Cardiac muscle cell (in vitro differentiated cells and primary cell): ENCODE results near the gene CPT2. TPM values are rescaled to one million over a fixed set of nuclear protein-coding genes. Genes with fewer than 3 reads are reported as not detected.

Source experiments
- DNase-seq, 2 donors: peaks; one replicate each; pipeline versions ENCODE4 v3.0.0 to v3.0.0-alpha.2; 2010 to 2017; ENCODE audit warnings: low read depth in 1 of 2, low spot score in 1 of 2
- H3K27ac ChIP-seq: fragments of 200-600 bp; sonication (generic); 2 replicates; pipeline ENCODE4 v1.5.1; 2016
- H3K27me3 ChIP-seq: fragments of 200-600 bp; sonication (generic); 2 replicates; pipeline ENCODE4 v1.6.0; 2016; ENCODE audit warnings: control low read depth
- H3K36me3 ChIP-seq: fragments of 200-600 bp; sonication (generic); 2 replicates; pipeline ENCODE4 v1.5.1; 2016; ENCODE audit warnings: control low read depth
- H3K4me1 ChIP-seq: fragments of 200-600 bp; sonication (generic); 2 replicates; pipeline ENCODE4 v1.8.1; 2017; ENCODE audit warnings: low read depth, mild to moderate bottlenecking, mixed run types
- H3K4me3 ChIP-seq: fragments of 200-600 bp; sonication (generic); 2 replicates; pipeline ENCODE4 v1.5.1; 2016; ENCODE audit warnings: mild to moderate bottlenecking
- H3K9me3 ChIP-seq: fragments of 200-600 bp; sonication (generic); 2 replicates; pipeline ENCODE4 v1.5.1; 2017; ENCODE audit warnings: low read depth, mild to moderate bottlenecking, control low read depth
- polyA plus RNA-seq: library from polyadenylated mRNA; unstranded; fragments of >200 nt; fragmentation: Nextera tagmentation; extraction: Ambion mirVana; gene quantifications from 2 replicates; pipeline ENCODE4 v1.2.1, GENCODE V29; 2016
- total RNA-seq: library from RNA; depleted of rRNA; stranded (reverse); fragments of >200 nt; gene quantifications from 2 replicates; pipeline ENCODE4 v1.2.3, GENCODE V29; 2016
- TF ChIP-seq, protein P1 (sequence below): IDR thresholded peaks from 2 replicates; pipeline ENCODE4 v1.5.1; 2012; ENCODE audit warnings: low read depth, mild to moderate bottlenecking, low read length

CPT2 gene
- total and polyA plus RNA-seq, 2 experiments from 2014 or later: 47.1 to 60.1 TPM

DNA sequence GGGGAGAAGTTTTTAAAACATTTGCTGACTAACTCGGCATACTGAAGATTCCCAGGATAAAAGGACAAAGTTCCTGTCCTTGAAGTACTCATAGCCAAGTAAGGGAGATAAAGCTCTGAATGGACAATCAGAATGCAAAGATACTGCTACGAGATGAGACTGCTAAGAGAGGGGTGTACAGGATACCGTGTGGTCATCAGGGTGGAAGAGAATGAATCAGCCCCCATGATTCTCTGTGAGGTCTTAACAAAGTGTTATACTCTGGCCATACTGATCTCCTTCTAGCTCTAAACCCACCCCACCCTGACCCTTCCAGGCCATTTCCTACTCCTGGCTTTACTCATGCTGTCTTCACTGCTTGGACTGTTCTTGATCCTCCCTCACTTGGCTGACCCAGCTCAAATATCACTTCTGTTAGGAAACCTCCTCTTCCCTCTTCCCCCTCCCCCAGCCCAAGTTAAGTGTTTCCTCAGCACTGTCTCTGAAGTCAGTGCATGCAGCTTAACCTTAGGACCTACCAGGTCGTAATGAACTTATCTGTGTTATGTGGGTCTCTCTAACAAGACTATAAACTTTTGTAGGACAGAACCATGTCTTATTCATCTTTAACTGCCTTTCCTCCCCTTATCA lies 57.5 kb downstream of the CPT2 start:
- H3K27me3 ChIP-seq: no peaks in the 10 kb centered on the region
- no peak overlapping the region for H3K4me3 ChIP-seq
- no peaks in the 10 kb centered on the region for H3K36me3 ChIP-seq
- H3K27ac ChIP-seq: peak overlapping the region; percentile 69
- H3K9me3 ChIP-seq: no peaks in the 10 kb centered on the region
- TF ChIP-seq, protein P1, sequence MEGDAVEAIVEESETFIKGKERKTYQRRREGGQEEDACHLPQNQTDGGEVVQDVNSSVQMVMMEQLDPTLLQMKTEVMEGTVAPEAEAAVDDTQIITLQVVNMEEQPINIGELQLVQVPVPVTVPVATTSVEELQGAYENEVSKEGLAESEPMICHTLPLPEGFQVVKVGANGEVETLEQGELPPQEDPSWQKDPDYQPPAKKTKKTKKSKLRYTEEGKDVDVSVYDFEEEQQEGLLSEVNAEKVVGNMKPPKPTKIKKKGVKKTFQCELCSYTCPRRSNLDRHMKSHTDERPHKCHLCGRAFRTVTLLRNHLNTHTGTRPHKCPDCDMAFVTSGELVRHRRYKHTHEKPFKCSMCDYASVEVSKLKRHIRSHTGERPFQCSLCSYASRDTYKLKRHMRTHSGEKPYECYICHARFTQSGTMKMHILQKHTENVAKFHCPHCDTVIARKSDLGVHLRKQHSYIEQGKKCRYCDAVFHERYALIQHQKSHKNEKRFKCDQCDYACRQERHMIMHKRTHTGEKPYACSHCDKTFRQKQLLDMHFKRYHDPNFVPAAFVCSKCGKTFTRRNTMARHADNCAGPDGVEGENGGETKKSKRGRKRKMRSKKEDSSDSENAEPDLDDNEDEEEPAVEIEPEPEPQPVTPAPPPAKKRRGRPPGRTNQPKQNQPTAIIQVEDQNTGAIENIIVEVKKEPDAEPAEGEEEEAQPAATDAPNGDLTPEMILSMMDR: no peak
- peak; percentile 56 to 74 for DNase-seq
- H3K4me1 ChIP-seq: peaks cover 25% of the 10 kb centered on the region

DNA sequence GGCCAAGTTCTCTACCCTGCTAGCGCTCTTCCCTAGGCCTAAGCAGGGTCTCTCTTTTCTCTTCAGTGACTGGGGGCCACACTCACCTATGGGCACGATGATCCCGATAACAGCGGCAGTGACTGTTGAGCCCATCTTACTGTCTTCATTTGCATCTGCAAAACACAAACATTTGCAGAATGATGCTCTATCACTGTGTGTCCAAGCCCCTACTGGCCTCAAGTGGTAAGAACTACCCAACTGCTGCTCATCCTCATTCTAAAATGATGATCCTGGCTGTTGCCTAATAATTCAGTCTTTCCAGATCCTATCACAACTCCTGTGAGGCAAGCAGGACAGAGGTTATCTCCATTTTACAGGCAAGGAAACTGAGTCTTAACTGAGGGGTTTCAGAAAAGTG lies 58.4 kb downstream of the CPT2 start:
- Histone ChIP-seq H3K9me3 (no peaks in the 10 kb centered on the region), H3K4me1 (peaks cover 25% of the 10 kb centered on the region), H3K27ac (no peak overlapping the region), H3K4me3 (no peak overlapping the region), H3K36me3 (no peaks in the 10 kb centered on the region), H3K27me3 (no peaks in the 10 kb centered on the region)
- DNase-seq: peak in 1 of 2 donors; percentile 5
- TF ChIP-seq, protein P1: no peak

DNA sequence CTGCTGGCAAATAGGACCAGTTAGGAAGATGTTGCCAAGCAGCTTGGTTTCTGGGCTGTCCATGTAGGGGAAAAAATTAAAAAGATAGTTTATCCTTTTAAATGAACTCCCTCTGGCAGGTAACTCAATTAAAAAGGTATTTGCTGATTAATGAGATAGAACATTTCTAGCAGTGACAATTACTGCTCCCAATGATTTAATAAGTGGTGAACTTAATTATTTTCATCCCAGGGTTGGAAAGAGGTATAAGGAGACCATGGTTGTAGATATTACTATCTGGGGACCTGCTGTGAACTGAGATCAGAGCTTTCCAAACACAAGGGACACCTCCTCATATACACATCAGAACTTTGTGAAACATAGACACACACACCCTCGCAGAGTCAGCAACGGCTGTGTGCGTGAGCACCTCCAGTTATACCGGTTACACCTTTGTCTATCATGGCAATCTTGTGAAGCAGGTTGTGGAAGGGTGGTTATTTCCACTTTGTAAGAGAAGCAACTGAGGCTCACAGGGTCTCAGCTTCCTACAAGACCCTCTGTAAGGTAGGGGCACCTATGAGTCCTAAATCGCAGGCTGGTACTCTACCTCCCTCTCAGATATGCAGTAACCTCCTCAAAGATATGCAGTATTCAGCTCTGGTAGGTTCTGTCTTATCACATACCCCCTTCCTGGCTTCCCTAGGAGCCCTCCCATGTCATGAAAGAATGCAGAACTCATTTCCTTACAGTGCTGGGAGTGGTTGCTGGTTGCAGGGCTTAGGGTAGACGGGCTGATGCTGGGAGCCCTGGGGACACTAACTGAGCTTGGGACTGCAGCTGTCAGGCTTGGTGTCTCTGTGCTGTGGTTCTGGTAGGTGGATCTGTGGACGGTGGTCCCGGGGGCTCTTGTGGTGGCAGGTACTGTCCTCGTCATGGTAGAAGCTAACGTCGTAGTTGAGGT lies 60.2 kb downstream of the CPT2 start:
- H3K27ac ChIP-seq: peak overlapping the region; percentile 38
- H3K36me3 ChIP-seq: no peaks in the 10 kb centered on the region
- peaks cover 25% of the 10 kb centered on the region for H3K4me1 ChIP-seq

DNA sequence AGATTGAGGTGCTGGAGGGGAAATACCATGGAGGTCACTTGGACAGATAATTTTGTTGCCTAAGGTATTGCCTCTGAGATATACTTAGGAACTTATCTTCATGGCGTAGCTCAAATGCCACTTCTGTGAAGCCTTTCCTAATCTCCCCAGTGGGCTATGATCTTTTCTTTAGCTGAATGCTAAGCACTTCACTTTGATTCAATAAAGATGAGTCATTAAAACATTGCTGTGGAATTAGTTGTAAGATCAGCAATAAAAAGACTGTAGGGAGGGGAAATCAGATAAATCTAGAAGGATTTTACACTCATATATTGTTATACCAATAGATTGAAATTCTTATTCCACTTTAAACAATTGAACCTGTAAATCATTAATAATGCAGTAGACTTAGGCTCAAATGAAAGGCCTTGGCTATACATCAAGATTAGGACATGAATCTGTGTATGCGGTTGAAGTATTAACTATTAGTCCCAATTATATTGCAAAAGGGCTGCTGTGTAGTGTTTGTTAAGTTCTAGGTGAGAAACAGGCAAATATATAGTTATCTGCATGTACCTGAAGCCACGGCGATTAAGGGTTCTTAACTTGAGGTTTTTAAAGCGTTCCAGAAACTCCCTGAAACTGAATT lies 60.9 kb downstream of the CPT2 start:
- H3K9me3 ChIP-seq: no peaks in the 10 kb centered on the region
- no peak for DNase-seq
- H3K4me3 ChIP-seq: no peak overlapping the region
- H3K27ac ChIP-seq: peak overlapping the region; percentile 38
- H3K27me3 ChIP-seq: no peaks in the 10 kb centered on the region
- TF ChIP-seq, protein P1: no peak
- H3K36me3 ChIP-seq: no peaks in the 10 kb centered on the region
- peaks cover 25% of the 10 kb centered on the region for H3K4me1 ChIP-seq

More for the DNA sequence above, 60.2 kb downstream of the CPT2 start:
- Histone ChIP-seq H3K4me3 (no peak overlapping the region), H3K9me3 (no peaks in the 10 kb centered on the region), H3K27me3 (no peaks in the 10 kb centered on the region)
- TF ChIP-seq, protein P1: no peak
- peak in 1 of 2 donors; percentile 33 for DNase-seq

DNA sequence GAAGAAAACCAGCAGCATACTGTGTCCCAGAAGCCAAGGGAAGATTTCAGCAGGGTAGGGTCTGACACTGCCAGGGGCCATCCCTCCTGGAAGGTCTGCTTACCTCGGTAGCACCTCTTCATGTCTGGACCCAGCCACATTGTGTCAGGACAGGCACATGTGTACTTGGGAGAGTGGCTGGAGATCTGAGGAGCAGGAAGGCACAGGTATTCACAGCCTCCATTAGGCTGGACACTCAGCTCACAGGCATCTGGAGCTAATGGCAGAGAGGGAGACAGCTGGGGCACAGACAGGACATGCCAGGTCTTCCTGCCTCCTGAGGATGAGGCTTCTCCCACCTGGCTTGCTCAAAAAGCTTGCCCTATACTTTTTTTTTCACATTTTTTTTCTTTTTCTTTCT lies 61.6 kb downstream of the CPT2 start:
- DNase-seq: no peak
- TF ChIP-seq, protein P1: no peak
- H3K27ac ChIP-seq: no peak overlapping the region
- peaks cover 25% of the 10 kb centered on the region for H3K4me1 ChIP-seq
- no peak overlapping the region for H3K4me3 ChIP-seq
- H3K9me3 ChIP-seq: no peaks in the 10 kb centered on the region
- no peaks in the 10 kb centered on the region for H3K27me3 ChIP-seq
- H3K36me3 ChIP-seq: no peaks in the 10 kb centered on the region
